Measurements from ENCODE around the gene MCC. TPM values are rescaled to one million over a fixed set of nuclear protein-coding genes. Genes with fewer than 3 reads are reported as not detected.

MCC gene
- total RNA-seq, result 1 to 10 TPM; 1.7 to 1.8 TPM

DNA sequence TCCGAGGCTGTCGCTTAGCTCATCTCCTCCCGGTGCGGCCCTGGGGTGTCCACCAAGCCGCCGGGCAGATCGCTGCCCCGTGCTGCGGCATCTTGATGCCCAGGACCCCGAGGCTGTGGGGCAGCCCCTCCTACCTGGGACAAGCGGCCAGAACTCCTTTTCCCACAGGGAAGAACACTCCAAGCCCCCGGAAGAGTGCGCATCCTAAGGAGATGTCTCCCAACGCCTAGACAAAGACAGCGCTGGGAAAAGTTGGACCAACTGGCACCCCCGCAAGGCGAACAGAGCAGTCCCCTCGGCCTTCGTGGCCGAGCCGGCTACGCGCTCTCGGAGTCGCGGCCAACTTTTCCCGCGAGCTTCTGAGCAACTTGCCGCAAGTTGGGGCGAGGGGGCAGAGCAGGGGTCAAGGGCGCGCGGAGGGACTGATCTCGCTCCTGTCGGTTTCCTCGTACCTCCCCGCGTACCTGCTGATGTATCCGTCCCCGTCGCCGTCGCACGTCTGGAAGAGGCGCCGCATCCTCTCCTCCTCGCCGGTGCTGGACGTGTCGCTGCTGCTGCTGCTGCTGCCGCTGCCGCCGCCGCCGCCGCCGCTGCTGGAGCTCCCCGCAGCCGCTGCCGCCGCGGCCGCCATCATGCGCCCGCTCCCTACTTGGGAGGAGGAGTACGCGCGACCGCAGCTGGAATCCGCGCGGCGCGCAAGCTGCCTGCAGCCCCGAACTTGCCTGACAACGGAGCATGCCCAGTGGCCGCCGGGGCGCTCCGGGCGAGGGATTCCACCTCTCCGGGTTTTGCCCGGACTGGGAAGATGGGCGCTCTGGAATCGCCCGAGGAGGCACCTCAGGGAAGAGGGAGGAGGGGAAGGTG is at the start of gene MCC:
Gene MCC (minus strand): TSS at position 673 of the 864 bp plus-strand sequence.

GRCh38 chr5:113513384-113514288 is 25.4 kb upstream of the MCC start, which contains the start of gene YTHDC2:
Gene YTHDC2 (plus strand): TSS chr5:113513694. CDS start chr5:113513896, 202 bp downstream.

GRCh38 chr5:113434889-113435288 is 53.4 kb downstream of the MCC start, which contains the start of gene TSSK1B:
Gene TSSK1B (minus strand): TSS chr5:113434989. CDS start chr5:113434839, 150 bp downstream.

DNA sequence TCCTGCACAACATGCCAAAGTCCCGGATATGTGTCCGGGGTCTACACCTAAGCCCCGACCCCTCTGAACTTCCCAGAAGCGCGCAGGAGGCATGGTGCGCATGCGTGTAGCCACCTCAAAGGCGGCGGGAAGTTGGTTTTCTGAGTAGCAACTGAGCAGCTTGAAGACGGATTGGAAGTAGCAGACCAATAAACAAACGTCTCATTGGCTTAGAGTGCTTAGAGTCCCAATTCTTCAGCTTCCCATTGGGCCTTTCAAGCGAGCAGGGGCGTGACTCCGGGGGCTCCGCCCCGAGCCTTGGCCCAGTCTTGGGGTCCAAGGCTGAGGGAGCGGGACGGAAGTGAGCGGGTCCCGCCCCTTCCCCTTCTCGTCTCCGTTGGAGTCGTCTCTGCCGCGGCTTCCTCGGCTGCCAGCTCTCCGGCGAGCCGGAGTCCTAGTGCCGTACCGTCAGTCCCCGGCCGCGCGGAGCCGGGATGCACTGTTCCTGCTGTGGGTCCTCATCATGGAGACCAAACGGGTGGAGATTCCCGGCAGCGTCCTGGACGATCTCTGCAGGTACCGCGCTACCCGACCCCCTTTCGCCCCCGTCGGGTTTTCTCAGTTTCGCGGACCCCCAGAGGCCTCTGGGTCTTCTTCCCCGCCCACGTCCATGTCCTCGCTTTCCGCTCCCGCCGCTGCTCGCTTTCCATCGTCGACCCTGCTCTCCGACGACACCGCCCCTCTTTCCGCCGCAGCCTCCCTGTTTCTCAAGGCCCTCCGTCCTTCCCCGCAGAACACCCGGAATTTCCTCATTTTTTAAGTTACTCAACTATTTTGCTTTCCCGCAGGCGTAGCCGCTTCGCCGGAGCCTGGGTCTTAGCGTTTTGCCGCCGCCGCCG is 511.6 kb downstream of the MCC start, which contains the start of gene DCP2:
Gene DCP2 (plus strand): TSS at position 367 of the 878 bp plus-strand sequence. CDS start 136 bp downstream, at position 503.

Other genes starting within 250 kb of the MCC start
- gene TSSK1B, start 53.5 kb downstream of the MCC start, total RNA-seq, result not detected
- gene YTHDC2, start 25.2 kb upstream of the MCC start, total RNA-seq, result 10 to 100 TPM; 33.0 to 37.3 TPM

Data from activated naive CD4-positive, alpha-beta T cell treated with anti-CD3 and anti-CD28 coated beads, Interleukin-2, amount 10 ng/mL, durations not matched to agents 5 hours and 36 hours (primary cell).